ENCODE data around the gene OR52A5.

DNA sequence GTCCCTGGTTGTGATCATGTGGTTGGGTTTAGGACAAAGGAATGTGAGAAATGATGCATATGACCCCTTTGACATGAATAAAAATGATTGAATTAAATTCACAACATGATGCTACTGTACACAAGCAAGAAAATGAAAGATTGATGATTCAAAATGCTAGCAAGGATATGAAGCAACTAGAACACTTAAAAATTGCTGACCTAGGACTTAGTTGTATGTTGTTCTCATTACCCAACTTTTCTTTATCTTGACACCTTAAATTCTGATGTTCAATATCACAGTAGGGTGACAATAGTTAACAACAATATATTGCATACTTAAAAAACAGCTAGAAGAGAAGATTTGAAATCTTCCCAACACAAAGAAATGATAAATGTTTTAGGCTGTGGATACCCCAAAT, 20.6 kb downstream of the OR52A5 start:
- TF ChIP-seq, protein P1, sequence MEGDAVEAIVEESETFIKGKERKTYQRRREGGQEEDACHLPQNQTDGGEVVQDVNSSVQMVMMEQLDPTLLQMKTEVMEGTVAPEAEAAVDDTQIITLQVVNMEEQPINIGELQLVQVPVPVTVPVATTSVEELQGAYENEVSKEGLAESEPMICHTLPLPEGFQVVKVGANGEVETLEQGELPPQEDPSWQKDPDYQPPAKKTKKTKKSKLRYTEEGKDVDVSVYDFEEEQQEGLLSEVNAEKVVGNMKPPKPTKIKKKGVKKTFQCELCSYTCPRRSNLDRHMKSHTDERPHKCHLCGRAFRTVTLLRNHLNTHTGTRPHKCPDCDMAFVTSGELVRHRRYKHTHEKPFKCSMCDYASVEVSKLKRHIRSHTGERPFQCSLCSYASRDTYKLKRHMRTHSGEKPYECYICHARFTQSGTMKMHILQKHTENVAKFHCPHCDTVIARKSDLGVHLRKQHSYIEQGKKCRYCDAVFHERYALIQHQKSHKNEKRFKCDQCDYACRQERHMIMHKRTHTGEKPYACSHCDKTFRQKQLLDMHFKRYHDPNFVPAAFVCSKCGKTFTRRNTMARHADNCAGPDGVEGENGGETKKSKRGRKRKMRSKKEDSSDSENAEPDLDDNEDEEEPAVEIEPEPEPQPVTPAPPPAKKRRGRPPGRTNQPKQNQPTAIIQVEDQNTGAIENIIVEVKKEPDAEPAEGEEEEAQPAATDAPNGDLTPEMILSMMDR (IDR thresholded peaks at IDR 0.05): no peak
- TF ChIP-seq EZH2 (IDR thresholded peaks at IDR 0.05; ENCODE audit: borderline replicate concordance, insufficient read depth, low read depth, low read length, poor library complexity, severe bottlenecking): no peak
